Measurements from ENCODE around the gene CTTN.
A peak's percentile ranks its signal among the peaks of the same experiment; 100 is the strongest.

CTTN gene

GRCh38 chr11:70397983-70398833, at the start of gene CTTN:
Gene CTTN, plus strand, starts transcription at chr11:70398529. Its CDS starts 8,769 bp downstream, at chr11:70407298.
- DNase-seq (ENCODE audit: low read depth) = peak; percentile 55

- no peak for DNase-seq (ENCODE audit: low read depth)
These were observed 49.7 kb upstream of the CTTN start for GRCh38 chr11:70348608-70349007.

- no peak for DNase-seq (ENCODE audit: low read depth)
These were observed 46.7 kb upstream of the CTTN start for GRCh38 chr11:70351646-70352045.

- no peak for DNase-seq (ENCODE audit: low read depth)
These were observed 46.2 kb upstream of the CTTN start for GRCh38 chr11:70352100-70352499.

GRCh38 chr11:70352601-70353000, 45.7 kb upstream of the CTTN start:
- no peak for DNase-seq (ENCODE audit: low read depth)

GRCh38 chr11:70353329-70353728, 45.0 kb upstream of the CTTN start:
- DNase-seq (ENCODE audit: low read depth) = no peak

- no peak for DNase-seq (ENCODE audit: low read depth)
These were observed 44.3 kb upstream of the CTTN start for GRCh38 chr11:70353900-70354568.

- DNase-seq (ENCODE audit: low read depth) = no peak
These were observed 43.7 kb upstream of the CTTN start for GRCh38 chr11:70354629-70355028.

- DNase-seq (ENCODE audit: low read depth) = no peak
These were observed 39.6 kb upstream of the CTTN start for GRCh38 chr11:70358753-70359152.

- DNase-seq (ENCODE audit: low read depth) = no peak
These were observed 38.7 kb upstream of the CTTN start for GRCh38 chr11:70359451-70360205.

- no peak for DNase-seq (ENCODE audit: low read depth)
These were observed 38.1 kb upstream of the CTTN start for GRCh38 chr11:70360211-70360610.

- no peak for DNase-seq (ENCODE audit: low read depth)
These were observed 34.2 kb upstream of the CTTN start for GRCh38 chr11:70364178-70364577.

GRCh38 chr11:70364745-70365543, 33.4 kb upstream of the CTTN start:
- DNase-seq (ENCODE audit: low read depth) = peak; percentile 29

- DNase-seq (ENCODE audit: low read depth) = no peak
These were observed 32.8 kb upstream of the CTTN start for GRCh38 chr11:70365544-70365927.

- no peak for DNase-seq (ENCODE audit: low read depth)
These were observed 31.3 kb upstream of the CTTN start for GRCh38 chr11:70367071-70367470.

GRCh38 chr11:70368961-70369360, 29.4 kb upstream of the CTTN start:
- DNase-seq (ENCODE audit: low read depth) = no peak

GRCh38 chr11:70371241-70371640, 27.1 kb upstream of the CTTN start:
- DNase-seq (ENCODE audit: low read depth) = no peak

- DNase-seq (ENCODE audit: low read depth) = no peak
These were observed 26.3 kb upstream of the CTTN start for GRCh38 chr11:70372076-70372475.

- no peak for DNase-seq (ENCODE audit: low read depth)
These were observed 21.7 kb upstream of the CTTN start for GRCh38 chr11:70376621-70377020.

GRCh38 chr11:70377645-70378044, 20.7 kb upstream of the CTTN start:
- DNase-seq (ENCODE audit: low read depth) = no peak

GRCh38 chr11:70378506-70379134, 19.7 kb upstream of the CTTN start:
- DNase-seq (ENCODE audit: low read depth) = no peak
